ENCODE data around the gene WWTR1. TPM values are rescaled to one million over a fixed set of nuclear protein-coding genes. Genes with fewer than 3 reads are reported as not detected.
A peak's percentile ranks its signal among the peaks of the same experiment; 100 is the strongest.

WWTR1 gene
- polyA plus RNA-seq, 3 donors from 2014 or later: not detected

DNA sequence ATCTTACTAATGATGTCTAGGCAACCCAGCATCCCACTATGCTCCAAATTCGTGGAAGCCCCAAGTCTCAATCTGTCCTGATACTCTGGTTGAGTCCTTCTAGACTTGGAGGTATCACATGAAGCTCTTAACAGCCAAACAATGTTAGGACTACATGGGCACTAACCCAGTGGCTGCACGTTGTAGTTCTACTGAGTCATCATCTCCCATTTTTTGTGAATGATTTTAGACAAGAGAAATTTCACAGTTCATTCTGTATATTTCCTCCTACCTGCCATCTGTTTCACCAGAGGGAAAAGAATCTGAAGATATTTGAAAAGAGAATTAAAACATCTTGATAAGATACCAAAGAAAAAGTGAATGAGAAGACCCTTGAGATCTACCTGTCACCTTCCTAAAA is 9.8 kb upstream of the WWTR1 start:
- Mint-ChIP-seq H3K4me1 (no peaks in the 10 kb centered on the region), H3K4me3 (no peak overlapping the region), H3K27me3 (ENCODE audit: low read depth in 3 of 3) (peaks cover 0 to 9% (median 4%) of the 10 kb centered on the region in 3 donors), H3K27ac (no peak overlapping the region), H3K9me3 (peaks cover 0 to 2% (median 0%) of the 10 kb centered on the region in 6 donors), H3K36me3 (no peaks in the 10 kb centered on the region)
- DNase-seq: no peak

- Mint-ChIP-seq H3K4me3 (no peak overlapping the region), H3K36me3 (no peaks in the 10 kb centered on the region), H3K27ac (no peak overlapping the region), H3K4me1 (peaks cover 0 to under 1% of the 10 kb centered on the region in 2 donors), H3K9me3 (no peaks in the 10 kb centered on the region), H3K27me3 (ENCODE audit: low read depth in 3 of 3) (peaks cover 0 to 9% (median 8%) of the 10 kb centered on the region in 3 donors)
- no peak for DNase-seq
These were observed 6.1 kb upstream of the WWTR1 start for GRCh38 chr3:149663966-149664365.

- Mint-ChIP-seq H3K9me3 (no peaks in the 10 kb centered on the region), H3K36me3 (no peaks in the 10 kb centered on the region), H3K4me1 (peaks cover 8 to 9% of the 10 kb centered on the region in 2 donors), H3K4me3 (no peak overlapping the region), H3K27me3 (ENCODE audit: low read depth in 3 of 3) (peaks cover 3 to 13% (median 10%) of the 10 kb centered on the region in 3 donors), H3K27ac (no peak overlapping the region)
- DNase-seq: no peak
These were observed 4.5 kb upstream of the WWTR1 start for GRCh38 chr3:149662240-149662887.

GRCh38 chr3:149660462-149660861 is 2.6 kb upstream of the WWTR1 start:
- peaks cover 12 to 14% of the 10 kb centered on the region in 2 donors for H3K4me1 Mint-ChIP-seq
- peaks cover 5 to 21% (median 13%) of the 10 kb centered on the region in 3 donors for H3K27me3 Mint-ChIP-seq (ENCODE audit: low read depth in 3 of 3)
- H3K4me3 Mint-ChIP-seq: no peak overlapping the region
- no peaks in the 10 kb centered on the region for H3K36me3 Mint-ChIP-seq
- H3K27ac Mint-ChIP-seq: no peak overlapping the region
- no peak for DNase-seq
- no peaks in the 10 kb centered on the region for H3K9me3 Mint-ChIP-seq

DNA sequence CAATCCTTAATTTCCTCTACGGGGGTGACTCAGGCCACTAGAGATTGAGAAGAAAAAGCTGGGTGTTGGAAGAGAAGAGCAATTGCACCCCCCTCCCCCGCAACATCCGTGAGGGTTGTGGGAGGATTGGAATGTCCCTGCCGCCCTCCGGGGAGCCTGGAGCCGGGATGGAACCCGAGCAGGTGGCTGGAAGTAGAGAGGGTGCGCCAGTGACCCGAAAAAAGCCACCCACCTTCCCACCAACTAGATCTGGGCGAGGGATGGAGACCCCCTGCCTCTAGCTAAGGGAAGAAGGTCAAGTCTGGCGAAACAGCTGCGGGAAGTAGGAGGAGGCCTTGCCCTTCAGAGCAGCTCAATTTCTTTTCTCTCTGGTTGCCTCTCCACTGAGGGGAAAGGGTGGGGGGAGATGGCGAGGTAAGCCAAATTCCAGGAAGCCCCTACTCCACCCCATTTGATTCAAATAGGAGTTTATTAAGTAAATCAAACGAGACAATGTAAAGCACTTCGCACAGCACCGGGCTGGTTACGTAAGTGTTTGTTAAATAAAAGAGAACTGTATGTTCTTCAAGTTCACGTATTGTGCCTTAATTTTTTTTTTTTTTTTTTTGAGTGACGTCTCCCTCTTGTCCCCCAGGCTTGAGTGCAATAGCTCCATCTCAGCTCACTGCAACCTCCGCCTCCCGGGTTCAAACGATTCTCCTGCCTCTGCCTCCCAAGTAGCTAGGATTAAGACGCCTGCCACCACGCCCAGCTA is 1.1 kb upstream of the WWTR1 start:
- Mint-ChIP-seq H3K9me3 (no peaks in the 10 kb centered on the region), H3K27ac (peak overlapping the region in 1 of 6 donors; percentile 70), H3K27me3 (ENCODE audit: low read depth in 3 of 3) (peaks cover 5 to 20% (median 14%) of the 10 kb centered on the region in 3 donors)

GRCh38 chr3:149657321-149657925 is 402 bp downstream of the WWTR1 start:
- peak overlapping the region in 2 of 6 donors; percentile 9 to 50 for H3K27ac Mint-ChIP-seq
- H3K27me3 Mint-ChIP-seq (ENCODE audit: low read depth in 3 of 3): peaks cover 5 to 20% (median 12%) of the 10 kb centered on the region in 3 donors

More for the DNA sequence above, 1.1 kb upstream of the WWTR1 start:
- Mint-ChIP-seq H3K36me3 (no peaks in the 10 kb centered on the region), H3K4me3 (peak overlapping the region; percentile 64 to 92 (median 76)), H3K4me1 (peaks cover 12 to 14% of the 10 kb centered on the region in 2 donors)
- no peak for DNase-seq

GRCh38 chr3:149655826-149656574 is 1.8 kb downstream of the WWTR1 start:
- H3K27me3 Mint-ChIP-seq (ENCODE audit: low read depth in 3 of 3): peaks cover 5 to 23% (median 12%) of the 10 kb centered on the region in 3 donors
- H3K27ac Mint-ChIP-seq: peak overlapping the region in 2 of 6 donors; percentile 12 to 40
- H3K4me1 Mint-ChIP-seq: peaks cover 12 to 14% of the 10 kb centered on the region in 2 donors
- no peaks in the 10 kb centered on the region for H3K9me3 Mint-ChIP-seq
- DNase-seq: no peak
- H3K4me3 Mint-ChIP-seq: peak overlapping the region; percentile 36 to 65 (median 55)
- H3K36me3 Mint-ChIP-seq: no peaks in the 10 kb centered on the region

More at GRCh38 chr3:149657321-149657925, 402 bp downstream of the WWTR1 start:
- peaks cover 12 to 14% of the 10 kb centered on the region in 2 donors for H3K4me1 Mint-ChIP-seq
- H3K36me3 Mint-ChIP-seq: no peaks in the 10 kb centered on the region
- peak; percentile 5 to 21 (median 13) for DNase-seq
- H3K4me3 Mint-ChIP-seq: peak overlapping the region; percentile 64 to 94 (median 80)
- no peaks in the 10 kb centered on the region for H3K9me3 Mint-ChIP-seq

DNA sequence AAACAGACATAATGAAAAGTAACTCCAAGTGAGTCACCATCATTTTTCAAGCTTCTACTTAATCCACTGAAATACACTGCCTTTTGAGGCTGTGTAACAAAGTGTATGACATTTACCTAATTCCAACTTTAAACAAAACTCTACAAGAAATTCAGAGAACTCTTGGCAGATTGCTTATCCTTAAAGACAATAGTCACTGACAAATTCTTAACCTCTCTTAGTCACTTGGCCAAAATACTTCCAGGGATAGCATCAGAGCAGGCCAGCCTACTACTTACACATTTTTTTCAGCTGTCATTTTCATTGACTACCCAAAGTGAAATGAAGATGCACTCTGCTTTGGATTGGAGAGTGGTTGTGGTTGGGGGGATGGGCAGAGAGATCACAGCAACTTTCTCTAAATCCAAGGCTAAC is 3.6 kb downstream of the WWTR1 start:
- Mint-ChIP-seq H3K9me3 (no peaks in the 10 kb centered on the region), H3K27ac (no peak overlapping the region), H3K27me3 (ENCODE audit: low read depth in 3 of 3) (peaks cover 8 to 20% (median 11%) of the 10 kb centered on the region in 3 donors), H3K4me3 (no peak overlapping the region), H3K4me1 (peaks cover 12 to 14% of the 10 kb centered on the region in 2 donors), H3K36me3 (no peaks in the 10 kb centered on the region)
- no peak for DNase-seq

- peaks cover 8 to 18% (median 11%) of the 10 kb centered on the region in 3 donors for H3K27me3 Mint-ChIP-seq (ENCODE audit: low read depth in 3 of 3)
- H3K9me3 Mint-ChIP-seq: no peaks in the 10 kb centered on the region
- no peak overlapping the region for H3K4me3 Mint-ChIP-seq
- no peaks in the 10 kb centered on the region for H3K36me3 Mint-ChIP-seq
- DNase-seq: no peak
- H3K4me1 Mint-ChIP-seq: peaks cover 8 to 10% of the 10 kb centered on the region in 2 donors
- H3K27ac Mint-ChIP-seq: no peak overlapping the region
These were observed 4.3 kb downstream of the WWTR1 start for GRCh38 chr3:149653564-149653963.

DNA sequence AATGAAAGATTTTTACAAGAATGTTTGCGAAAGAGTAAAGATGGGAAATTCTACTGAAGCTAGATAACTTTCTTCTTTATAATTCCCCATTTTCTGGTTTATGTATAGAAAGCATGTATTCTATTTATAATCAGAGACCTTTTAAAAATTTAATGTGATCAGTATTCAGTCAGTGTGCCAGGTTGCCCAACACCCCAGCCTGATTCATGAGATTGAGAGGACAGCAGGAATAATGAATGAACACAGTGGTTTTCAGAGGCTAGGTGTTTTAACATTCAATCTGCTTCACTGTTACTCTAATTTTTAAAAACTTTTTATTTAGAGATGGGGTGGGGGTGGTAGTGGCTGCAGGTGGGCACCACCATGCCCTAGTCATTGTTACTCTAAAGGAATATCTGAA is 4.7 kb downstream of the WWTR1 start:
- Mint-ChIP-seq H3K27me3 (ENCODE audit: low read depth in 3 of 3) (peaks cover 8 to 17% (median 9%) of the 10 kb centered on the region in 3 donors), H3K9me3 (no peaks in the 10 kb centered on the region), H3K27ac (no peak overlapping the region), H3K36me3 (no peaks in the 10 kb centered on the region), H3K4me1 (peaks cover 5 to 7% of the 10 kb centered on the region in 2 donors), H3K4me3 (no peak overlapping the region)
- DNase-seq: no peak

DNA sequence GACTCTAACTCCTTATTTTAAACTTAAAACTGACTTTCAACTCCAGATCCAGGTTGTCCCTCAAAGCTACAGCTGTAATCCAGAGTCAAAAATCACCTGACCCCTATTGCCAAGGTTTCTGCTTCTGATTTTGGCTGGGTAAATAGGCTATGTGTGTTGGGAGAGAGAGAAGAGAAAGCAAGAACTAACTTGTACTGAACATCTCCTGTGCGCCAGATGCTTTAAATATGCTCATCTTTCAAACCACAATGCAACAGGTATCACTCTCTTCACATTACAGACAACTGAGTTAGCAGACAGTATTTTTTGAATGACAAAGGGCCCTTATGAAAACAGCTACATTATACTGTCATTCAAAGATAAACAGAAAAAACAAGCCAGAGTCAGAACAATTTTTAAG is 7.0 kb downstream of the WWTR1 start:
- H3K27me3 Mint-ChIP-seq (ENCODE audit: low read depth in 3 of 3): peaks cover 4 to 8% (median 6%) of the 10 kb centered on the region in 3 donors
- H3K27ac Mint-ChIP-seq: no peak overlapping the region
- no peak overlapping the region for H3K4me3 Mint-ChIP-seq
- H3K36me3 Mint-ChIP-seq: no peaks in the 10 kb centered on the region
- DNase-seq: no peak
- H3K4me1 Mint-ChIP-seq: no peaks in the 10 kb centered on the region
- no peaks in the 10 kb centered on the region for H3K9me3 Mint-ChIP-seq

DNA sequence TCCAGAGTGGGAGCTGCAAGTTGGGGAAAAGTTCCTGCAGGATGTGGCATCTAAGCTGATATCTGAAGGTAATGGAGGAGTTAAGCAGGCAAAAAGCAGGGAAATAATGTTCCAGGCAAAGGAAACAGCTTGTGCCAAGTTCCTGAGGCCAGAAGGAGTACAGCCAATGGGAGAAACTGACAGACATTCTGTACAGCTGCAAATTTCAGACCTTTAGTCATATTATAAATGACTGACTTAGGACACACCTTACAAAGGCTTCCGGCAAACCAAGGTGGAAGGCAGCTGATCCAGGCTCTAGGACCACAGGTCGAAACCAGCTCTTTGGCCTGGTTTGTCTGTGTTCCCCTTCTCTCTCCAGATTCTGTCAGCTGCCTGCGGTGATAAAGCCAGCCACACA is 9.3 kb downstream of the WWTR1 start:
- no peaks in the 10 kb centered on the region for H3K9me3 Mint-ChIP-seq
- no peaks in the 10 kb centered on the region for H3K36me3 Mint-ChIP-seq
- H3K27me3 Mint-ChIP-seq (ENCODE audit: low read depth in 3 of 3): peaks cover 3 to 7% (median 6%) of the 10 kb centered on the region in 3 donors
- no peaks in the 10 kb centered on the region for H3K4me1 Mint-ChIP-seq
- DNase-seq: no peak
- H3K4me3 Mint-ChIP-seq: no peak overlapping the region
- H3K27ac Mint-ChIP-seq: no peak overlapping the region

DNA sequence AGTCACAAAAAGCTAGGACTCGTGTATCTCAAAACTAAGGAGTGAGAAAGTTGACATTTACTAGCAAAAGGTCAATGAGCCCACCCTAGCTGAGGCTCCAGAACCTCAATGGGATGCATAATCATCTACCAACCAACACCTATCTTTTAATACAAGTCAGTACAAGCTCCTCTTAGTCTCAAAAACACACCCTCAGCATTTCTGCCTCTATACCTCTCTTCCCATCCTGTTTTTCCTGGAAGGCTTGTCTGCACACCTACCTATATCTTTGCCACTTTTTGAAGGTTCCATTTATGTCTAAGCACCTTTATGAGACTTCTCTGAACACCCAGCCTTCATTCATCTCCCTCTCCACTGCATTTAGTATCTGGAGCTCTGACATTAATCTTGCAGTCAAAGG is 10.0 kb downstream of the WWTR1 start:
- H3K4me3 Mint-ChIP-seq: no peak overlapping the region
- no peaks in the 10 kb centered on the region for H3K36me3 Mint-ChIP-seq
- peaks cover 3 to 6% (median 5%) of the 10 kb centered on the region in 3 donors for H3K27me3 Mint-ChIP-seq (ENCODE audit: low read depth in 3 of 3)
- no peaks in the 10 kb centered on the region for H3K9me3 Mint-ChIP-seq
- no peak overlapping the region for H3K27ac Mint-ChIP-seq
- no peak for DNase-seq
- H3K4me1 Mint-ChIP-seq: no peaks in the 10 kb centered on the region

Measured in immature natural killer cell (primary cell).